GM12878 (cell line): Measurements from ENCODE around the gene CALCA. TPM values are rescaled to one million over a fixed set of nuclear protein-coding genes. Genes with fewer than 3 reads are reported as not detected.

Experiments used
- ATAC-seq: fragments of 200-7000 bp; cut with Tn5 transposase; 3 replicates; pipeline ENCODE4 v1.9.1; 2020; ENCODE audit warnings: mild to moderate bottlenecking, moderate library complexity
- BruUV-seq: library from RNA; stranded (reverse); fragments of 400-500 nt; replicated peaks from 2 replicates; lab custom pipeline; 2021; lab: Mats Ljungman, UMichigan
- CTCF ChIA-PET: fragments of 300-600 bp; sonication (Branson Sonifier 250); formaldehyde crosslinking; extraction: SDS; loops from one replicate; lab custom pipeline; 2021; ENCODE audit warnings: inconsistent platforms; lab: Yijun Ruan, JAX
- POLR2A ChIA-PET: fragments of 350-600 bp; formaldehyde crosslinking; extraction: SDS; loops from one replicate; lab custom pipeline; 2021; ENCODE audit warnings: inconsistent platforms; lab: Charles Lee
- RAD21 ChIA-PET: fragments of 300-600 bp; sonication (Branson Sonifier 250); formaldehyde crosslinking; loops from one replicate; lab custom pipeline; 2023; ENCODE audit warnings: antibody characterized with exemption; ENCODE audit not compliant: unreplicated experiment; lab: Charles Lee
- SMC1A ChIA-PET: fragments of 300-600 bp; sonication (Branson Sonifier 250); formaldehyde crosslinking; loops from one replicate; lab custom pipeline; 2023; ENCODE audit not compliant: unreplicated experiment, uncharacterized antibody; lab: Charles Lee
- DNase-seq: peaks from one replicate; pipeline ENCODE4 v3.0.0-alpha.2; 2011; ENCODE audit warnings: low read depth, low spot score
- FAIRE-seq: peaks from 3 replicates; lab custom pipeline; 2011; peaks lifted over from hg19 to GRCh38; lab: Jason Lieb, UNC
- H2AFZ ChIP-seq: 2 replicates; pipeline ENCODE4 v1.6.0; 2011; ENCODE audit warnings: low read depth, low read length, control low read depth; ENCODE audit not compliant: control insufficient read depth
- H3K27ac ChIP-seq: 2 replicates; pipeline ENCODE4 v1.5.1; 2011; ENCODE audit warnings: control low read depth; ENCODE audit not compliant: control insufficient read depth, insufficient read depth
- H3K27me3 ChIP-seq, 2 experiments: replicated peaks in 1 of 2; 2 replicates each; pipeline versions ENCODE4 v1.6.0 to v1.6.1; 2011; ENCODE audit warnings: low read length in 1 of 2; ENCODE audit not compliant: control insufficient read depth in 2 of 2, insufficient read depth in 2 of 2
- H3K36me3 ChIP-seq, 2 experiments: 2 replicates each; pipeline ENCODE4 v1.5.1; 2011; ENCODE audit warnings: low read length in 1 of 2; ENCODE audit not compliant: control insufficient read depth in 2 of 2, insufficient read depth in 2 of 2
- H3K4me1 ChIP-seq: 2 replicates; pipeline ENCODE4 v1.6.1; 2011; ENCODE audit warnings: mild to moderate bottlenecking, low read length, moderate library complexity, mixed read lengths; ENCODE audit not compliant: control insufficient read depth, insufficient read depth
- H3K4me2 ChIP-seq: 2 replicates; pipeline ENCODE4 v1.6.0; 2011; ENCODE audit warnings: control low read depth; ENCODE audit not compliant: control insufficient read depth, insufficient read depth
- H3K4me3 ChIP-seq: fragments of 200-600 bp; sonication (generic); 2 replicates; pipeline ENCODE4 v1.5.1; 2016
- H3K79me2 ChIP-seq: 2 replicates; pipeline ENCODE4 v1.6.0; 2011; ENCODE audit warnings: low read length; ENCODE audit not compliant: control insufficient read depth, insufficient read depth
- H3K9ac ChIP-seq: 2 replicates; pipeline ENCODE4 v1.8.0; 2011; ENCODE audit warnings: low read length, control low read depth, mixed read lengths; ENCODE audit not compliant: control insufficient read depth, insufficient read depth
- H3K9me3 ChIP-seq: replicated peaks from 3 replicates; pipeline ENCODE4 v1.5.1; 2011; ENCODE audit warnings: mild to moderate bottlenecking, low read length; ENCODE audit not compliant: control insufficient read depth, insufficient read depth
- H4K20me1 ChIP-seq: 2 replicates; pipeline ENCODE4 v1.6.0; 2011; ENCODE audit not compliant: control insufficient read depth, insufficient read depth
- BCL11A ChIP-seq: IDR thresholded peaks from 2 replicates; pipeline ENCODE4 v1.6.1; 2011; ENCODE audit warnings: low read depth, low read length
- CTCF ChIP-seq, 3 experiments: IDR thresholded peaks in 2 of 3; conservative IDR thresholded peaks in 1 of 3; 2 replicates each; pipeline ENCODE4 v1.5.1; 2011; ENCODE audit warnings: low read depth in 3 of 3, low read length in 3 of 3, mild to moderate bottlenecking in 3 of 3, control low read depth in 2 of 3, moderate library complexity in 2 of 3, inconsistent platforms in 1 of 3, mixed read lengths in 1 of 3; ENCODE audit not compliant: control insufficient read depth in 2 of 3, insufficient read depth in 1 of 3; ENCODE audit errors: extremely low read depth in 1 of 3
- MYB ChIP-seq: fragments of 150-350 bp; IDR thresholded peaks from 2 replicates; pipeline ENCODE4 v1.6.1; 2014; ENCODE audit warnings: mild to moderate bottlenecking, low read depth, low read length, borderline replicate concordance
- MYC ChIP-seq: IDR thresholded peaks from 2 replicates; pipeline ENCODE4 v1.6.1; 2011; ENCODE audit warnings: mild to moderate bottlenecking, low read length, moderate library complexity, inconsistent platforms; ENCODE audit not compliant: insufficient read depth, insufficient replicate concordance, insufficient read length, severe bottlenecking
- RAD21 ChIP-seq: IDR thresholded peaks from 2 replicates; pipeline ENCODE4 v1.6.1; 2011; ENCODE audit warnings: mild to moderate bottlenecking, low read depth, low read length, moderate library complexity; ENCODE audit not compliant: insufficient read depth
- SMC3 ChIP-seq: IDR thresholded peaks from 2 replicates; pipeline ENCODE4 v1.6.1; 2011; ENCODE audit warnings: low read length, improper control_type of control experiment, borderline replicate concordance
- ZNF384 ChIP-seq: IDR thresholded peaks from 2 replicates; pipeline ENCODE4 v1.6.1; 2012; ENCODE audit warnings: low read depth, mild to moderate bottlenecking, low read length, improper control_type of control experiment, borderline replicate concordance
- WGBS: methylation state at CpG from one replicate; pipeline ENCODE4 v1.1.6; 2016; ENCODE audit warnings: low lambda C conversion rate; ENCODE audit not compliant: insufficient replicate concordance, insufficient coverage; ENCODE audit errors: missing lambda C conversion rate; 5-methylcytosine and 5-hydroxymethylcytosine counted together
- in situ Hi-C: fragments of 300-500 bp; cut with MboI; formaldehyde crosslinking; loops from 9 replicates; pipeline ENCODE4 v1.14.3; 2018; ENCODE audit warnings: mixed read lengths
- intact Hi-C: fragments of 100-400 bp; cut with micrococcal nuclease; formaldehyde crosslinking; loops from one replicate; pipeline ENCODE4 v1.14.2; 2022; ENCODE audit not compliant: unreplicated experiment
- polyA plus RNA-seq, 11 experiments: library from polyadenylated mRNA; depleted of rRNA in 4 of 11; unstranded in 6 of 11; stranded (reverse) in 5 of 11; fragments of >200 nt; fragmentation: Nextera tagmentation in 4 of 11; fragmentation: Illumina TruSeq in 1 of 11; extraction: Ambion mirVana in 4 of 11; extraction: Trizol in 1 of 11; gene quantifications; 1 replicate in 1 of 11; 2 replicates in 10 of 11; pipeline versions ENCODE4 v1.2.1 to v1.2.3, GENCODE V29; 2011 to 2016; ENCODE audit warnings: inconsistent platforms in 2 of 11, missing spikeins in 2 of 11, low read depth in 1 of 11
- total RNA-seq, 4 experiments: library from RNA; depleted of rRNA in 3 of 4; stranded (reverse); fragments of >200 nt in 3 of 4; fragmentation: Illumina TruSeq in 1 of 4; extraction: Trizol in 1 of 4; gene quantifications; 2 replicates each; pipeline versions ENCODE4 v1.2.1 to v1.2.3, GENCODE V29; 2013 to 2021
- TF ChIP-seq, protein P1 (sequence below): IDR thresholded peaks from 2 replicates; pipeline ENCODE4 v1.6.1; 2012; ENCODE audit warnings: improper control_type of control experiment, low read depth, low read length; ENCODE audit not compliant: insufficient replicate concordance

The CALCA gene
- total and polyA plus RNA-seq, 10 of the 15 experiments (the other 5 are each of a cell fraction or from before 2014, with no cell fraction given): not detected

DNA sequence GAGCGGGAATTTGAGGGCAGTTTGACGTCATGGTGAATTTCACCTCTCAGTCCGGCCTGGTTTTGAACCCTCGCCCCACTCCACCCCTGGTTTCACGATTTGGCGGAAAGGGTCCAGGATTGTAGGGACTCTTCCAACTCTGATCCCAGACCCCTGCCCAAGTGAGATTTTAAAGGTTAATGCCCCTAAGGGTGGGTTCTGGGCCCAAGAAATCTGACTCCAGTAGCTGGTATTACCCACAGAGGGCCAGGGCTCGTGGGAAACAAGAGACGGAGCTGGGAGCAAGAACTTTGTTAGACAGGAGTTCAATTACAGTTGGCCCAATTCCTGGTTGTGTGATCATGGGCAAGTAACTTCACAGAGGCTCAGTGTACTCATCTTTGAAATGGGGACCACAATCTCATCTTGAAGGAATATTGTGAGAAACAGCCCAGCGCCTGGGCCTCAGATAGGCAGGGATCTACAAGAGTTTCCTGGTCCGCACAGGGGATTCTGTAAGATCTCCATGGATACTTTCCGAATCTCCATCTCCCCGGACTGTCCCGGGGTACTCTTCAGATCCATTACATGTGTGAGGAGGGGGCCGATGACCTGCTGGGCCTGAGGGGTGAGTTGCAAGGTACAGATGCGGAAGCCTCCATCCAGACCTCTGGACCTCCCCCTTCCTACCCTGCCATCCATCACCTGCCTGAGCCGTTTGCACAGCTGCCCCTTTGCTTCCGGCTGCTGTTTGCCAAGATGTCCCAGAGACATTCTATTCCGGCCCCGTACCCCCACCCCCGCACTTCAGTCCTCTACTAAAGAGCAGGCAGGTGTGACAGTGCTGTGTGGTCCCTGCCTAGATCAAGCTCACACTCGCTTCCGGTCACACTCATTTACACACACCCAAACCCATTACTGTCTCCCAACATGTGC is 687 bp upstream of the CALCA start (continued):
- TF ChIP-seq, protein P1, sequence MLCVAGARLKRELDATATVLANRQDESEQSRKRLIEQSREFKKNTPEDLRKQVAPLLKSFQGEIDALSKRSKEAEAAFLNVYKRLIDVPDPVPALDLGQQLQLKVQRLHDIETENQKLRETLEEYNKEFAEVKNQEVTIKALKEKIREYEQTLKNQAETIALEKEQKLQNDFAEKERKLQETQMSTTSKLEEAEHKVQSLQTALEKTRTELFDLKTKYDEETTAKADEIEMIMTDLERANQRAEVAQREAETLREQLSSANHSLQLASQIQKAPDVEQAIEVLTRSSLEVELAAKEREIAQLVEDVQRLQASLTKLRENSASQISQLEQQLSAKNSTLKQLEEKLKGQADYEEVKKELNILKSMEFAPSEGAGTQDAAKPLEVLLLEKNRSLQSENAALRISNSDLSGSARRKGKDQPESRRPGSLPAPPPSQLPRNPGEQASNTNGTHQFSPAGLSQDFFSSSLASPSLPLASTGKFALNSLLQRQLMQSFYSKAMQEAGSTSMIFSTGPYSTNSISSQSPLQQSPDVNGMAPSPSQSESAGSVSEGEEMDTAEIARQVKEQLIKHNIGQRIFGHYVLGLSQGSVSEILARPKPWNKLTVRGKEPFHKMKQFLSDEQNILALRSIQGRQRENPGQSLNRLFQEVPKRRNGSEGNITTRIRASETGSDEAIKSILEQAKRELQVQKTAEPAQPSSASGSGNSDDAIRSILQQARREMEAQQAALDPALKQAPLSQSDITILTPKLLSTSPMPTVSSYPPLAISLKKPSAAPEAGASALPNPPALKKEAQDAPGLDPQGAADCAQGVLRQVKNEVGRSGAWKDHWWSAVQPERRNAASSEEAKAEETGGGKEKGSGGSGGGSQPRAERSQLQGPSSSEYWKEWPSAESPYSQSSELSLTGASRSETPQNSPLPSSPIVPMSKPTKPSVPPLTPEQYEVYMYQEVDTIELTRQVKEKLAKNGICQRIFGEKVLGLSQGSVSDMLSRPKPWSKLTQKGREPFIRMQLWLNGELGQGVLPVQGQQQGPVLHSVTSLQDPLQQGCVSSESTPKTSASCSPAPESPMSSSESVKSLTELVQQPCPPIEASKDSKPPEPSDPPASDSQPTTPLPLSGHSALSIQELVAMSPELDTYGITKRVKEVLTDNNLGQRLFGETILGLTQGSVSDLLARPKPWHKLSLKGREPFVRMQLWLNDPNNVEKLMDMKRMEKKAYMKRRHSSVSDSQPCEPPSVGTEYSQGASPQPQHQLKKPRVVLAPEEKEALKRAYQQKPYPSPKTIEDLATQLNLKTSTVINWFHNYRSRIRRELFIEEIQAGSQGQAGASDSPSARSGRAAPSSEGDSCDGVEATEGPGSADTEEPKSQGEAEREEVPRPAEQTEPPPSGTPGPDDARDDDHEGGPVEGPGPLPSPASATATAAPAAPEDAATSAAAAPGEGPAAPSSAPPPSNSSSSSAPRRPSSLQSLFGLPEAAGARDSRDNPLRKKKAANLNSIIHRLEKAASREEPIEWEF: no peak
- TF ChIP-seq ZNF384 (no peak), BCL11A (no peak)
- TF ChIP-seq, all 136 proteins: peak for 0

- SMC1A ChIA-PET: interaction anchor here (1.0 to 1.3 kb wide), 2 partner anchors 37 to 115 kb away, joined by 3 read pairs; no protein-coding TSS in a partner anchor
- no peaks in the 10 kb centered on the region; the same call in 1 of the 2 replicates for H3K4me1 ChIP-seq
- no peak overlapping the region for H2AFZ ChIP-seq
- FAIRE-seq (no peak), ATAC-seq (peak; percentile 87), DNase-seq (no peak)
- H3K79me2 ChIP-seq: no peaks in the 10 kb centered on the region
- CTCF ChIA-PET: interaction anchor here (0.8 to 3.5 kb wide), 3 partner anchors 17 to 41 kb away, joined by 3 to 13 read pairs (median 3); no protein-coding TSS in a partner anchor
- peaks cover 6% of the 10 kb centered on the region in 2 experiments; a peak in 2 of 4 replicates for H3K27me3 ChIP-seq
- no peak overlapping the region for H3K27ac ChIP-seq
- in situ Hi-C loops (no loop called here), intact Hi-C loops (loop anchor here (1.0 to 5.0 kb wide), 2 partner anchors 36 to 237 kb away; no protein-coding TSS in a partner anchor)
- H3K36me3 ChIP-seq: no peaks in the 10 kb centered on the region
- H3K4me2 ChIP-seq: no peak overlapping the region
- no peak overlapping the region for H3K9ac ChIP-seq
- RAD21 ChIA-PET: no interaction called here
- BruUV-seq: no TSS peak
- H3K9me3 ChIP-seq: no peaks in the 10 kb centered on the region
- H4K20me1 ChIP-seq: no peaks in the 10 kb centered on the region
- peak; percentile 27 to 58 (median 57) for TF ChIP-seq CTCF (IDR thresholded peaks at IDR 0.05 in 2 of 3, conservative IDR thresholded peaks at IDR 0.05 in 1 of 3; ENCODE audit: control insufficient read depth in 2 of 3, extremely low read depth in 1 of 3, insufficient read depth in 1 of 3, low read depth in 3 of 3, low read length in 3 of 3)
- TF ChIP-seq SMC3: peak; percentile 17; the same call in 1 of the 2 replicates
- TF ChIP-seq MYC: no peak
- no peak for TF ChIP-seq MYB
- TF ChIP-seq RAD21: peak; percentile 37
- 0% methylated on average over 7 of the region's 7 CpGs for WGBS
- no peak overlapping the region for H3K4me3 ChIP-seq
- POLR2A ChIA-PET: no interaction called here
Measured at GRCh38 chr11:14969901-14970323, 2.2 kb downstream of the CALCA start.
